Dedifferentiated amniotic fluid mesenchymal stem cell (primary cell): Measurements from ENCODE around the gene ZNF557.

Source experiments
- DNase-seq: peaks from one replicate; pipeline ENCODE4 v3.0.0-alpha.2; 2016; ENCODE audit errors: extremely low spot score

Gene ZNF557

GRCh38 chr19:7074705-7075282 is 5.3 kb downstream of the ZNF557 start:
- no peak for DNase-seq

GRCh38 chr19:7076151-7076550 is 6.6 kb downstream of the ZNF557 start:
- no peak for DNase-seq

- DNase-seq, result no peak
These were observed 8.5 kb downstream of the ZNF557 start for GRCh38 chr19:7078008-7078407.

- no peak for DNase-seq
These were observed 13.8 kb downstream of the ZNF557 start for GRCh38 chr19:7083076-7083956.

GRCh38 chr19:7088999-7089398 is 19.5 kb downstream of the ZNF557 start:
- no peak for DNase-seq

GRCh38 chr19:7098096-7098495 is 28.6 kb downstream of the ZNF557 start:
- no peak for DNase-seq

- peak; percentile 93 for DNase-seq
These were observed 29.4 kb downstream of the ZNF557 start for GRCh38 chr19:7098701-7099596.

GRCh38 chr19:7099597-7099921 is 30.1 kb downstream of the ZNF557 start:
- no peak for DNase-seq

GRCh38 chr19:7101498-7102253 is 32.2 kb downstream of the ZNF557 start:
- DNase-seq, result no peak

- DNase-seq, result no peak
These were observed 35.4 kb downstream of the ZNF557 start for GRCh38 chr19:7104747-7105447.

- no peak for DNase-seq
These were observed 37.5 kb downstream of the ZNF557 start for GRCh38 chr19:7106711-7107657.

GRCh38 chr19:7109678-7110289 is 40.3 kb downstream of the ZNF557 start:
- no peak for DNase-seq

GRCh38 chr19:7112675-7113074 is 43.2 kb downstream of the ZNF557 start:
- DNase-seq, result no peak

GRCh38 chr19:7113233-7113632 is 43.7 kb downstream of the ZNF557 start:
- DNase-seq, result no peak

- DNase-seq, result no peak
These were observed 46.2 kb downstream of the ZNF557 start for GRCh38 chr19:7115721-7116120.

- no peak for DNase-seq
These were observed 47.7 kb downstream of the ZNF557 start for GRCh38 chr19:7117248-7117647.

- no peak for DNase-seq
These were observed 50.1 kb downstream of the ZNF557 start for GRCh38 chr19:7119582-7119981.

GRCh38 chr19:7120499-7120898 is 51.0 kb downstream of the ZNF557 start:
- DNase-seq, result no peak

GRCh38 chr19:7122701-7123100 is 53.2 kb downstream of the ZNF557 start:
- no peak for DNase-seq

GRCh38 chr19:7124782-7125181 is 55.3 kb downstream of the ZNF557 start:
- DNase-seq, result no peak
